ENCODE measurements around the gene EPB41L1. TPM values are rescaled to one million over a fixed set of nuclear protein-coding genes. Genes with fewer than 3 reads are reported as not detected.
A peak's percentile ranks its signal among the peaks of the same experiment; 100 is the strongest.

Gene EPB41L1
- total and polyA plus RNA-seq, 11 donors = 7.1 to 29.8 (median 17.3) TPM

- peaks cover 0 to 73% (median 11%) of the 10 kb centered on the region in 9 donors for H3K36me3 ChIP-seq
- no peak overlapping the region for H3K4me3 ChIP-seq
- 62 to 68% (median 63%) methylated on average over 2 of the region's 2 CpGs for WGBS, 4 donors
- ATAC-seq (no peak), DNase-seq (no peak)
- H3K9me3 ChIP-seq = no peaks in the 10 kb centered on the region
- no peaks in the 10 kb centered on the region for H3K27me3 ChIP-seq
- intact Hi-C loops (cut with DNase I) = loop anchor here in 7 of 10 donors (5.0 to 10.0 kb wide), 6 partner anchors 224 to 671 kb away; partner anchors contain the start of gene RAB5IF (in 1 of the 7)
- H3K27ac ChIP-seq = no peak overlapping the region
- TF ChIP-seq CTCF (IDR thresholded peaks at IDR 0.05) (no peak), POLR2A (IDR thresholded peaks at IDR 0.05) (no peak)
- no peaks in the 10 kb centered on the region for H3K4me1 ChIP-seq
These were observed 58.8 kb downstream of the EPB41L1 start for GRCh38 chr20:36213362-36213761.

GRCh38 chr20:36214684-36215256 lies 60.2 kb downstream of the EPB41L1 start:
- Histone ChIP-seq H3K27me3 (no peaks in the 10 kb centered on the region), H3K4me3 (no peak overlapping the region), H3K27ac (no peak overlapping the region), H3K9me3 (no peaks in the 10 kb centered on the region), H3K36me3 (peaks cover 0 to 73% (median 8%) of the 10 kb centered on the region in 9 donors), H3K4me1 (no peaks in the 10 kb centered on the region)
- WGBS, 4 donors = 67 to 71% (median 69%) methylated on average over 5 of the region's 5 CpGs
- intact Hi-C loops (cut with DNase I) = loop anchor here in 9 of 10 donors (2.0 to 10.0 kb wide), 8 partner anchors 223 to 670 kb away; partner anchors contain the start of gene RAB5IF (in 1 of the 9)
- peak in 3 of 4 donors; percentile 44 to 63 (median 45) for ATAC-seq
- DNase-seq = no peak
- peak; percentile 21 to 59 (median 47) for TF ChIP-seq CTCF (IDR thresholded peaks at IDR 0.05)
- TF ChIP-seq POLR2A (IDR thresholded peaks at IDR 0.05) = no peak

GRCh38 chr20:36215778-36216177 lies 61.2 kb downstream of the EPB41L1 start:
- intact Hi-C loops (cut with DNase I) = loop anchor here in 7 of 10 donors (2.0 to 10.0 kb wide), 7 partner anchors 222 to 669 kb away; partner anchors contain the start of gene RAB5IF (in 1 of the 7)
- H3K4me1 ChIP-seq = no peaks in the 10 kb centered on the region
- H3K27ac ChIP-seq = no peak overlapping the region
- no peak for DNase-seq
- WGBS, 4 donors = 92 to 95% (median 94%) methylated on average over 4 of the region's 4 CpGs
- H3K36me3 ChIP-seq = peaks cover 0 to 70% (median 7%) of the 10 kb centered on the region in 9 donors
- H3K27me3 ChIP-seq = no peaks in the 10 kb centered on the region
- TF ChIP-seq POLR2A (IDR thresholded peaks at IDR 0.05) (no peak), CTCF (IDR thresholded peaks at IDR 0.05) (no peak)
- no peak for ATAC-seq
- no peaks in the 10 kb centered on the region for H3K9me3 ChIP-seq
- H3K4me3 ChIP-seq = no peak overlapping the region

- Histone ChIP-seq H3K4me3 (no peak overlapping the region), H3K9me3 (no peaks in the 10 kb centered on the region), H3K27me3 (no peaks in the 10 kb centered on the region), H3K27ac (no peak overlapping the region), H3K4me1 (no peaks in the 10 kb centered on the region), H3K36me3 (peaks cover 0 to 77% (median 7%) of the 10 kb centered on the region in 9 donors)
- no peak for TF ChIP-seq POLR2A (IDR thresholded peaks at IDR 0.05)
- TF ChIP-seq CTCF (IDR thresholded peaks at IDR 0.05) = no peak
- DNase-seq (no peak), ATAC-seq (no peak)
- intact Hi-C loops (cut with DNase I) = loop anchor here in 6 of 10 donors (5.0 to 10.0 kb wide), 5 partner anchors 221 to 668 kb away; partner anchors contain the start of gene RAB5IF (in 1 of the 6)
- 77 to 82% (median 81%) methylated on average over 7 of the region's 7 CpGs for WGBS, 4 donors
These were observed 61.9 kb downstream of the EPB41L1 start for GRCh38 chr20:36216314-36217025.

Measured in heart left ventricle (tissue), 16 donors.